Activated naive CD4-positive, alpha-beta T cell treated with anti-CD3 and anti-CD28 coated beads for 36 hours (primary cell): ENCODE results near the gene STIP1. TPM values are rescaled to one million over a fixed set of nuclear protein-coding genes. Genes with fewer than 3 reads are reported as not detected.

Experiments
- CTCF ChIA-PET: fragments of 350-600 bp; sonication (Branson Sonifier 250); formaldehyde crosslinking; loops from one replicate; lab custom pipeline; 2021; ENCODE audit warnings: antibody characterized with exemption; lab: Charles Lee
- DNase-seq: peaks from one replicate; pipeline ENCODE4 v3.0.0-alpha.2; 2020
- H3K27ac Mint-ChIP-seq: one replicate; pipeline ENCODE4 v1.8.0; 2021; ENCODE audit warnings: mild to moderate bottlenecking, mixed read lengths
- H3K27me3 Mint-ChIP-seq: one replicate; pipeline ENCODE4 v1.8.0; 2021; ENCODE audit warnings: low read depth, mixed read lengths
- H3K36me3 Mint-ChIP-seq: one replicate; pipeline ENCODE4 v1.8.0; 2021; ENCODE audit warnings: low read depth, mixed read lengths
- H3K4me1 Mint-ChIP-seq: one replicate; pipeline ENCODE4 v1.8.0; 2021; ENCODE audit warnings: low read depth, mixed read lengths
- H3K4me3 Mint-ChIP-seq: one replicate; pipeline ENCODE4 v1.8.0; 2021; ENCODE audit warnings: mild to moderate bottlenecking, moderate library complexity, mixed read lengths
- H3K9me3 Mint-ChIP-seq: one replicate; pipeline ENCODE4 v1.8.0; 2021; ENCODE audit warnings: mixed read lengths
- intact Hi-C: fragments of 100-400 bp; cut with micrococcal nuclease; formaldehyde crosslinking; loops from one replicate; pipeline ENCODE4 v1.15.1; 2023
- total RNA-seq, 2 experiments: library from RNA; stranded (reverse); gene quantifications; one replicate each; pipeline ENCODE4 v1.2.3, GENCODE V29; 2021

The STIP1 gene
- total RNA-seq, 2 experiments from 2014 or later = 264 to 272 TPM

- Mint-ChIP-seq H3K4me3 (peak overlapping the region; percentile 13), H3K36me3 (peaks cover 67% of the 10 kb centered on the region), H3K27ac (peak overlapping the region; percentile 89), H3K27me3 (no peaks in the 10 kb centered on the region), H3K4me1 (peaks cover 49% of the 10 kb centered on the region), H3K9me3 (no peaks in the 10 kb centered on the region)
- CTCF ChIA-PET = interaction anchor here (0.5 to 7.4 kb wide), 30 partner anchors 8 to 484 kb away, joined by 3 to 89 read pairs (median 5); partner anchors contain the start of genes CATSPERZ, NUDT22, PPP1R14B and STIP1
- peak; percentile 93 for DNase-seq
- intact Hi-C loops = loop anchor here (1.0 kb wide), 2 partner anchors 96 to 100 kb away; partner anchors contain the start of gene CATSPERZ
Observed at GRCh38 chr11:64204464-64204989, 18.6 kb downstream of the STIP1 start.

- Mint-ChIP-seq H3K36me3 (peaks cover 58% of the 10 kb centered on the region), H3K27me3 (no peaks in the 10 kb centered on the region), H3K27ac (peak within 1 kb of the TSS; percentile 99), H3K9me3 (no peaks in the 10 kb centered on the region), H3K4me1 (peaks cover 51% of the 10 kb centered on the region), H3K4me3 (peak within 1 kb of the TSS; percentile 97)
- peak; percentile 91 for DNase-seq
- CTCF ChIA-PET = interaction anchor here (0.8 to 7.4 kb wide), 15 partner anchors 8 to 96 kb away, joined by 3 to 89 read pairs (median 5); partner anchors contain the start of genes BAD, CATSPERZ, NUDT22 and PLCB3
- intact Hi-C loops = loop anchor here (1.0 kb wide), 9 partner anchors 20 to 99 kb away; partner anchors contain the start of genes DNAJC4, ESRRA, FKBP2 and GPR137
Observed at GRCh38 chr11:64206457-64207255, 20.7 kb downstream of the STIP1 start, which contains the start of gene FERMT3. Gene FERMT3, plus strand, starts transcription at chr11:64206721. Its CDS starts 644 bp downstream, at chr11:64207365.

GRCh38 chr11:64207256-64208085 is 21.5 kb downstream of the STIP1 start:
- H3K36me3 Mint-ChIP-seq = peaks cover 58% of the 10 kb centered on the region
- peaks cover 56% of the 10 kb centered on the region for H3K4me1 Mint-ChIP-seq
- H3K4me3 Mint-ChIP-seq = peak overlapping the region; percentile 97
- no peaks in the 10 kb centered on the region for H3K27me3 Mint-ChIP-seq
- H3K9me3 Mint-ChIP-seq = no peaks in the 10 kb centered on the region
- DNase-seq = peak; percentile 94
- CTCF ChIA-PET = interaction anchor here (0.8 to 7.4 kb wide), 13 partner anchors 8 to 95 kb away, joined by 3 to 89 read pairs (median 5); partner anchors contain the start of genes CATSPERZ, FKBP2, NUDT22 and PLCB3
- H3K27ac Mint-ChIP-seq = peak overlapping the region; percentile 99
- intact Hi-C loops = loop anchor here (1.0 kb wide), 8 partner anchors 19 to 98 kb away; partner anchors contain the start of genes DNAJC4, ESRRA, FKBP2 and GPR137

GRCh38 chr11:64208086-64208795 is 22.3 kb downstream of the STIP1 start:
- H3K4me1 Mint-ChIP-seq = peaks cover 56% of the 10 kb centered on the region
- no peaks in the 10 kb centered on the region for H3K27me3 Mint-ChIP-seq

GRCh38 chr11:64208796-64209562 is 23.0 kb downstream of the STIP1 start:
- Mint-ChIP-seq H3K9me3 (no peaks in the 10 kb centered on the region), H3K4me3 (peak overlapping the region; percentile 56), H3K36me3 (peaks cover 54% of the 10 kb centered on the region), H3K27me3 (no peaks in the 10 kb centered on the region), H3K27ac (peak overlapping the region; percentile 99), H3K4me1 (peaks cover 53% of the 10 kb centered on the region)
- DNase-seq = no peak
- intact Hi-C loops = no loop called here
- CTCF ChIA-PET = interaction anchor here (7.4 kb wide), 1 partner anchor 94 kb away, joined by 89 read pairs; the partner anchor contains the start of gene CATSPERZ

More at GRCh38 chr11:64208086-64208795, 22.3 kb downstream of the STIP1 start:
- H3K27ac Mint-ChIP-seq = peak overlapping the region; percentile 99
- intact Hi-C loops = no loop called here
- peak overlapping the region; percentile 97 for H3K4me3 Mint-ChIP-seq
- peaks cover 56% of the 10 kb centered on the region for H3K36me3 Mint-ChIP-seq
- CTCF ChIA-PET = interaction anchor here (0.8 to 7.4 kb wide), 3 partner anchors 33 to 94 kb away, joined by 3 to 89 read pairs (median 4); partner anchors contain the start of genes CATSPERZ, FKBP2 and PLCB3
- no peaks in the 10 kb centered on the region for H3K9me3 Mint-ChIP-seq
- DNase-seq = no peak

- peak overlapping the region; percentile 99 for H3K27ac Mint-ChIP-seq
- H3K4me3 Mint-ChIP-seq = no peak overlapping the region
- no peaks in the 10 kb centered on the region for H3K27me3 Mint-ChIP-seq
- no peak for DNase-seq
- no peaks in the 10 kb centered on the region for H3K9me3 Mint-ChIP-seq
- peaks cover 49% of the 10 kb centered on the region for H3K36me3 Mint-ChIP-seq
- peaks cover 50% of the 10 kb centered on the region for H3K4me1 Mint-ChIP-seq
- CTCF ChIA-PET = interaction anchor here (7.4 kb wide), 1 partner anchor 93 kb away, joined by 89 read pairs; the partner anchor contains the start of gene CATSPERZ
- intact Hi-C loops = no loop called here
Observed at GRCh38 chr11:64209563-64209843, 23.5 kb downstream of the STIP1 start.

- H3K36me3 Mint-ChIP-seq = peaks cover 52% of the 10 kb centered on the region
- H3K27ac Mint-ChIP-seq = peak overlapping the region; percentile 50
- intact Hi-C loops = no loop called here
- CTCF ChIA-PET = interaction anchor here (7.4 kb wide), 1 partner anchor 92 kb away, joined by 89 read pairs; the partner anchor contains the start of gene CATSPERZ
- peaks cover 50% of the 10 kb centered on the region for H3K4me1 Mint-ChIP-seq
- H3K4me3 Mint-ChIP-seq = no peak overlapping the region
- DNase-seq = no peak
- no peaks in the 10 kb centered on the region for H3K9me3 Mint-ChIP-seq
- no peaks in the 10 kb centered on the region for H3K27me3 Mint-ChIP-seq
Observed at GRCh38 chr11:64210301-64211020, 24.5 kb downstream of the STIP1 start.

GRCh38 chr11:64211181-64211872 is 25.4 kb downstream of the STIP1 start:
- H3K36me3 Mint-ChIP-seq = peaks cover 46% of the 10 kb centered on the region
- no peaks in the 10 kb centered on the region for H3K9me3 Mint-ChIP-seq
- peaks cover 41% of the 10 kb centered on the region for H3K4me1 Mint-ChIP-seq

GRCh38 chr11:64216879-64217278 is 30.9 kb downstream of the STIP1 start:
- no peak for DNase-seq
- no peaks in the 10 kb centered on the region for H3K9me3 Mint-ChIP-seq
- CTCF ChIA-PET = interaction anchor here (3.2 kb wide), 1 partner anchor 11 kb away, joined by 20 read pairs; the partner anchor contains the start of gene FERMT3
- H3K36me3 Mint-ChIP-seq = peaks cover 31% of the 10 kb centered on the region
- H3K27ac Mint-ChIP-seq = no peak overlapping the region
- H3K4me1 Mint-ChIP-seq = peaks cover 19% of the 10 kb centered on the region
- no peaks in the 10 kb centered on the region for H3K27me3 Mint-ChIP-seq
- intact Hi-C loops = no loop called here
- H3K4me3 Mint-ChIP-seq = no peak overlapping the region

More at GRCh38 chr11:64211181-64211872, 25.4 kb downstream of the STIP1 start:
- CTCF ChIA-PET = interaction anchor here (1.2 kb wide), 1 partner anchor 90 kb away, joined by 5 read pairs; the partner anchor contains the start of gene CATSPERZ
- intact Hi-C loops = no loop called here
- no peaks in the 10 kb centered on the region for H3K27me3 Mint-ChIP-seq
- no peak overlapping the region for H3K27ac Mint-ChIP-seq
- no peak for DNase-seq
- H3K4me3 Mint-ChIP-seq = no peak overlapping the region
